HCT116 (cell line): Measurements from ENCODE around the gene BNC2.

Source experiments
- EZH2 ChIP-seq: fragments of 200-600 bp; sonication (generic); IDR thresholded peaks from 2 replicates; pipeline ENCODE4 v1.6.1; 2017; ENCODE audit warnings: antibody characterized with exemption, mixed run types
- RAD21 ChIP-seq: IDR thresholded peaks from 2 replicates; pipeline ENCODE4 v1.6.1; 2012; ENCODE audit warnings: low read depth, mild to moderate bottlenecking
- SIN3A ChIP-seq: IDR thresholded peaks from 2 replicates; pipeline ENCODE4 v1.6.1; 2012; ENCODE audit warnings: low read depth

DNA sequence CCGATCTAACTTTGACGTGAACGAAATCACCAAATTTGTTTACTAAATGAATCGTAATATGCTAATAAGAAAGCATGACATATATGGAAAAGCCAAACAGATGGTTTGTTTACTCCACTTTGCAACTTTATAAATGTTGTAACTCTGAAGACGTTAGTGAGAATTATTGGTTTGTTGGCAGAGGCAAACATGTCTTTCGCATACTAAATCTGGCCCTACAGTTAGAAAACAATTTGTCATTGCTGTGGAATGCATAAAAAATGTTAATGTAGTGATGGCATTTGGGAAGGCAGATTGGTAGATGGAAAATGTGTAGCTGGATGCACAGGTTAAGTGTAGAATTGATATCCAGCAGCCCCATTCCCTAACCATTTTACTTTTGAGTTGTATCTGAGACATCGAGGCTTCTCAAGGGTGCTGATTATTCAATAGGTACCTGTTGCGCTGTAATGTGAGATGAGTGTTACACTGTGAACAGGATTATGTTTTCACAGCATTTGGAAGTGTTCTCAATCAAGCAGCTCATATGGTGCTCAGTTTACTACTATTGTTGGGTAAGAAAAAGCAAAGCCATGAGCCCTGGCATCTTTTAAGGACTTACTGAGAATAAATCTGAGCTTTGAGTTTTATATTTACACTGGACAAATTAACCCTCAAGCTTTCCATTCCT lies 444.8 kb downstream of the BNC2 start:
- TF ChIP-seq RAD21 (no peak), EZH2 (no peak), SIN3A (no peak)
